Measurements from ENCODE around the gene RING1.

The RING1 gene

DNA sequence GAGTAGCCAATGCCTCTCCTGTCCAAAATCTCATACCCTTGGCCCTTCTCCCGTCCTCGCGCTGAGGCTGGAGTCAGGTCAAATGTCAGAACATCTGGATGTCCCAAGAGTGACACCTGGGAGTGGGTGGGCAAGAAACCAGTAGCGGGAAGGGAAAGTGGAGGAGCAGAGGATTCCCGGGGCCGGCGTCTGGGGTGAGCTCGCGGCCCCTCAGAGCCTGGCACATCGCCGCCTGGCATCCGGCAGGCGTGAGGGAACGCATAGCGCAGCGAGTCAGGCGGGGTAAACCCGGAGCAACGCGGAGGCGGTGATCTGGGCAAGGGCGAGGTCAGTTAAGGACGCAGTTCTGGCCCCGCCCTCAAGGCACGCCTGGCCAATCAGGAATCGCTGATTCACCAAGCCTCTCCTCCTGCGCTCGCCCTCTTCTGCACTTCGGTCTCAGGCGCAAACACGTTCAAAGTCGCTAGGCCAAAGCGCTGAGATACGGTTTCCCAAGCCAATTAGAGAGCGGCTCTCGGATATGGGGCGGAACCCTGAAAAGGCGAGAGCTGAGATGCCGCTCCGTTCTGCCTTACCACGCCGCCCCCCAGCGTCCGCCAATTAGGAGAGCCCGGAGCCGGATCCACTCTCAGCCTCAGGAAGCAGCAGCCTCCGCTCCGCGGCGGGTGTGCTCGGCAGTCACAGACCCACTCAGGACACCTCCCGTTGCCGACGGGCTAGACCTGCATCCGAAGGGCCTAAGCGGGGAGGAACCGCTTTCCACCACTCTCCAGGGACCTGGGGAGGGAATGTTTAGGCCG is 40.8 kb downstream of the RING1 start:
- H3K27me3 ChIP-seq (ENCODE audit: insufficient read depth, poor library complexity, severe bottlenecking), result peaks cover 2% of the 10 kb centered on the region
- peak overlapping the region; percentile 75 for H3K27ac ChIP-seq (replicated peaks)
- DNase-seq (ENCODE audit: low read depth in 1 of 2, low spot score in 1 of 2), result peak; percentile 96 to 99
- TF ChIP-seq POLR2AphosphoS5 (IDR thresholded peaks at IDR 0.05; ENCODE audit: low read depth), result peak; percentile 89
- TF ChIP-seq, protein P1, sequence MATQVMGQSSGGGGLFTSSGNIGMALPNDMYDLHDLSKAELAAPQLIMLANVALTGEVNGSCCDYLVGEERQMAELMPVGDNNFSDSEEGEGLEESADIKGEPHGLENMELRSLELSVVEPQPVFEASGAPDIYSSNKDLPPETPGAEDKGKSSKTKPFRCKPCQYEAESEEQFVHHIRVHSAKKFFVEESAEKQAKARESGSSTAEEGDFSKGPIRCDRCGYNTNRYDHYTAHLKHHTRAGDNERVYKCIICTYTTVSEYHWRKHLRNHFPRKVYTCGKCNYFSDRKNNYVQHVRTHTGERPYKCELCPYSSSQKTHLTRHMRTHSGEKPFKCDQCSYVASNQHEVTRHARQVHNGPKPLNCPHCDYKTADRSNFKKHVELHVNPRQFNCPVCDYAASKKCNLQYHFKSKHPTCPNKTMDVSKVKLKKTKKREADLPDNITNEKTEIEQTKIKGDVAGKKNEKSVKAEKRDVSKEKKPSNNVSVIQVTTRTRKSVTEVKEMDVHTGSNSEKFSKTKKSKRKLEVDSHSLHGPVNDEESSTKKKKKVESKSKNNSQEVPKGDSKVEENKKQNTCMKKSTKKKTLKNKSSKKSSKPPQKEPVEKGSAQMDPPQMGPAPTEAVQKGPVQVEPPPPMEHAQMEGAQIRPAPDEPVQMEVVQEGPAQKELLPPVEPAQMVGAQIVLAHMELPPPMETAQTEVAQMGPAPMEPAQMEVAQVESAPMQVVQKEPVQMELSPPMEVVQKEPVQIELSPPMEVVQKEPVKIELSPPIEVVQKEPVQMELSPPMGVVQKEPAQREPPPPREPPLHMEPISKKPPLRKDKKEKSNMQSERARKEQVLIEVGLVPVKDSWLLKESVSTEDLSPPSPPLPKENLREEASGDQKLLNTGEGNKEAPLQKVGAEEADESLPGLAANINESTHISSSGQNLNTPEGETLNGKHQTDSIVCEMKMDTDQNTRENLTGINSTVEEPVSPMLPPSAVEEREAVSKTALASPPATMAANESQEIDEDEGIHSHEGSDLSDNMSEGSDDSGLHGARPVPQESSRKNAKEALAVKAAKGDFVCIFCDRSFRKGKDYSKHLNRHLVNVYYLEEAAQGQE (IDR thresholded peaks at IDR 0.05; ENCODE audit: insufficient replicate concordance, low read depth), result no peak
- peak overlapping the region; percentile 54 for H3K4me3 ChIP-seq (replicated peaks; ENCODE audit: insufficient read depth, low read length)

DNA sequence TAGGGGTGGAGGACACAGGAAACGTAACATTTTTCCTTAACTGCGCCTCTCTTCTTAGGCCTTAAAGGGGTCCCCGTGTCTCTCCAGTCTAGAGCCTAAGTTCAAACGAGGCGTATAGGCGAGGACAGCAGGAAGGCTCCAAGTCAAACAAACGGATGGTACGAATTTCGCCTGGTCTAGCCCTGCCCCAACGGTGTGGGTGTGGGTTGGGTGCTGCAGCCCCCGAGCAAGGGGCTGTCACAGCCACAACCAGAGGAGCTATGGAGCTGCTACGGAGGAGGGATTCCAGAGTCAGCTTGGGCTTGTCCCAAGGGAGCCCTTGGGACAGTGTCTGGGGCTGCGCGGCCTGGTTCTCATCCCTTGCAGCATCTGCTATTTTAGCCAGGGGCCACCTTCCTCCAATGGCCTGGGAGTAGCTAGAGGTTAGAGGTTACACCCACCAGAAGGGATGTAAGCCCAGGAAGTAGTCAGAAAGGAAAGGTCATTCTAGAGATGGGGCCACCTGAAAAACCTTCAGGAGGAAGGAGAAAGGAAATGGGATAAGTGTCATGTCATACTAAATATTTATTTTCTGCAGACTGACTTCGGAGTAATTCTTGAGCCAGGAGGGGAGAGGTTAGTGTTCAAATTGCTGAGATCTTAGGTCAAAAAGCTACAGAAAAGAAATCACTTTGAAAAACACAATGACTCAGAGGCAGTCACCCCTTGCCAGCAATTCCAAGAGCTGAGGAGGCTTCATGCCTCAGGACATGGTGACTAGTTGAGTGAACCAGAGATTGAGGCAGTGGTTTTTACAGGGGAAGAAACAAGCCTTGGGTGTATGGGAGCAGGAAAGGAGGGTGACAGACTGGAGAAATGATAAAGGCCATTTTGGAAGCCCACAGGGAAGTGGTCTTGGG is 41.7 kb downstream of the RING1 start:
- no peak for DNase-seq (ENCODE audit: low read depth in 1 of 2, low spot score in 1 of 2)
- Histone ChIP-seq H3K4me3 (replicated peaks; ENCODE audit: insufficient read depth, low read length) (peak overlapping the region; percentile 54), H3K27me3 (ENCODE audit: insufficient read depth, poor library complexity, severe bottlenecking) (peaks cover 2% of the 10 kb centered on the region), H3K27ac (replicated peaks) (peak overlapping the region; percentile 75)
- TF ChIP-seq SPI1 (IDR thresholded peaks at IDR 0.05; ENCODE audit: borderline replicate concordance, low read depth), result no peak
- TF ChIP-seq, protein P1 (IDR thresholded peaks at IDR 0.05; ENCODE audit: insufficient replicate concordance, low read depth), result no peak

DNA sequence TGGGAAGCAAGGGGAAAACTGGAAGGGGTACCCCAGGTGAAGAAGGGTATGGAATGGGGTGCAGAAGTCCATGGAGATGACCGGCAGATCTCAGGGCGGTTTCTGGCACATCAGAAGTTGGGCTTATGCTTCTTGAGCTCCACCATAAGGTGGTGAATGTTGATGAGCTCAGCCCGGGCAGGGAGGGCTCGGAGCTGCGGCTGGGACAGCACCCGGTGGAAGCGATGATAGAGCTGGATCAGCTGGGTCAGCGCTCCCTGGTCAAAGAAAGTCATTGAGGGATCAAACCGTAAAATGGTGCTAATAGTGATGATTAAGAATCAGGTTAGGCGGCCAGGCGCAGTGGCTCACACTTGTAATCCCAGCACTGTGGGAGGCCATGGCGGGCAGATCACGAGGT is 42.4 kb downstream of the RING1 start:
- H3K27ac ChIP-seq (replicated peaks), result no peak overlapping the region
- no peak for DNase-seq (ENCODE audit: low read depth in 1 of 2, low spot score in 1 of 2)
- no peak overlapping the region for H3K4me3 ChIP-seq (replicated peaks; ENCODE audit: insufficient read depth, low read length)
- H3K27me3 ChIP-seq (ENCODE audit: insufficient read depth, poor library complexity, severe bottlenecking), result peaks cover 2% of the 10 kb centered on the region
- TF ChIP-seq GABPA (IDR thresholded peaks at IDR 0.05; ENCODE audit: low read depth), result no peak
- TF ChIP-seq SPI1 (IDR thresholded peaks at IDR 0.05; ENCODE audit: borderline replicate concordance, low read depth), result no peak
- TF ChIP-seq, protein P1 (IDR thresholded peaks at IDR 0.05; ENCODE audit: insufficient replicate concordance, low read depth), result no peak
- no peak for TF ChIP-seq POLR2AphosphoS5 (IDR thresholded peaks at IDR 0.05; ENCODE audit: low read depth)
- TF ChIP-seq, protein P2, sequence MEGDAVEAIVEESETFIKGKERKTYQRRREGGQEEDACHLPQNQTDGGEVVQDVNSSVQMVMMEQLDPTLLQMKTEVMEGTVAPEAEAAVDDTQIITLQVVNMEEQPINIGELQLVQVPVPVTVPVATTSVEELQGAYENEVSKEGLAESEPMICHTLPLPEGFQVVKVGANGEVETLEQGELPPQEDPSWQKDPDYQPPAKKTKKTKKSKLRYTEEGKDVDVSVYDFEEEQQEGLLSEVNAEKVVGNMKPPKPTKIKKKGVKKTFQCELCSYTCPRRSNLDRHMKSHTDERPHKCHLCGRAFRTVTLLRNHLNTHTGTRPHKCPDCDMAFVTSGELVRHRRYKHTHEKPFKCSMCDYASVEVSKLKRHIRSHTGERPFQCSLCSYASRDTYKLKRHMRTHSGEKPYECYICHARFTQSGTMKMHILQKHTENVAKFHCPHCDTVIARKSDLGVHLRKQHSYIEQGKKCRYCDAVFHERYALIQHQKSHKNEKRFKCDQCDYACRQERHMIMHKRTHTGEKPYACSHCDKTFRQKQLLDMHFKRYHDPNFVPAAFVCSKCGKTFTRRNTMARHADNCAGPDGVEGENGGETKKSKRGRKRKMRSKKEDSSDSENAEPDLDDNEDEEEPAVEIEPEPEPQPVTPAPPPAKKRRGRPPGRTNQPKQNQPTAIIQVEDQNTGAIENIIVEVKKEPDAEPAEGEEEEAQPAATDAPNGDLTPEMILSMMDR (IDR thresholded peaks at IDR 0.05; ENCODE audit: insufficient read depth, low read length), result no peak

Measured in HL-60 (cell line).